T-helper 2 cell treated with Interferon-gamma antibody and Interleukin-4, amounts not matched to agents 5 μg/mL and 100 μg/mL, for 36 hours (primary cell): ENCODE measurements around the gene IER5.

Experiments used
- DNase-seq: peaks from one replicate; pipeline ENCODE4 v3.0.0; 2021; ENCODE audit warnings: low spot score
- H3K27ac Mint-ChIP-seq: one replicate; pipeline ENCODE4 v1.8.0; 2021; ENCODE audit warnings: mild to moderate bottlenecking, mixed read lengths
- H3K27me3 Mint-ChIP-seq: one replicate; pipeline ENCODE4 v1.8.0; 2021; ENCODE audit warnings: low read depth, mixed read lengths
- H3K36me3 Mint-ChIP-seq: one replicate; pipeline ENCODE4 v1.8.0; 2021; ENCODE audit warnings: low read depth, mixed read lengths
- H3K4me1 Mint-ChIP-seq: one replicate; pipeline ENCODE4 v1.8.0; 2021; ENCODE audit warnings: low read depth, mixed read lengths
- H3K4me3 Mint-ChIP-seq: one replicate; pipeline ENCODE4 v1.8.0; 2022; ENCODE audit warnings: mild to moderate bottlenecking, moderate library complexity, mixed read lengths
- H3K9me3 Mint-ChIP-seq: one replicate; pipeline ENCODE4 v1.8.0; 2021; ENCODE audit warnings: mixed read lengths

The IER5 gene

GRCh38 chr1:181084606-181084969, 3.9 kb upstream of the IER5 start:
- H3K4me3 Mint-ChIP-seq, result no peak overlapping the region

DNA sequence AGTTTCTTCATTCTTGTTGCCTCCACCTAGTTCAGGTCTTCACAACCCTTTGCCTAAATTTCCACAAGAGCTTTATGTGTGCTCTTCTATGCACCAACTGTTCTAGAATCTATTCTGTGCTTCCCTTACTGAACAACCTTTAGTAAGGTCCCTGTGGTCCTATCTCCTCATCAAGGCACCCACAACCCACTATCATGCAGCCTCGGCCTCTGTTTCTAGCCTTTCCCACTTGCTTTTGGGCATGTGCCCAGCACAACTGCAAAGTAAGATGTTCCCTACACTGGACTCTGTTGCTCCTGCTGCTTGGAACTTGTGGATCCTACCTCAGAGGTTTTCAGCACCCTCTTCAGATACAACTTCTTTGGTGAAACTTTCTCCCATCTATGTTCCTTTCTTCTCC, 2.4 kb upstream of the IER5 start:
- peaks cover 20% of the 10 kb centered on the region for H3K36me3 Mint-ChIP-seq
- no peak for DNase-seq
- peaks cover 2% of the 10 kb centered on the region for H3K27me3 Mint-ChIP-seq
- no peaks in the 10 kb centered on the region for H3K9me3 Mint-ChIP-seq
- no peak overlapping the region for H3K27ac Mint-ChIP-seq
- H3K4me3 Mint-ChIP-seq, result no peak overlapping the region
- H3K4me1 Mint-ChIP-seq, result peaks cover 31% of the 10 kb centered on the region

More at GRCh38 chr1:181084606-181084969, 3.9 kb upstream of the IER5 start:
- DNase-seq, result no peak
- H3K27me3 Mint-ChIP-seq, result peaks cover 2% of the 10 kb centered on the region
- H3K27ac Mint-ChIP-seq, result no peak overlapping the region
- H3K4me1 Mint-ChIP-seq, result peaks cover 36% of the 10 kb centered on the region
- H3K9me3 Mint-ChIP-seq, result no peaks in the 10 kb centered on the region
- H3K36me3 Mint-ChIP-seq, result peaks cover 5% of the 10 kb centered on the region

DNA sequence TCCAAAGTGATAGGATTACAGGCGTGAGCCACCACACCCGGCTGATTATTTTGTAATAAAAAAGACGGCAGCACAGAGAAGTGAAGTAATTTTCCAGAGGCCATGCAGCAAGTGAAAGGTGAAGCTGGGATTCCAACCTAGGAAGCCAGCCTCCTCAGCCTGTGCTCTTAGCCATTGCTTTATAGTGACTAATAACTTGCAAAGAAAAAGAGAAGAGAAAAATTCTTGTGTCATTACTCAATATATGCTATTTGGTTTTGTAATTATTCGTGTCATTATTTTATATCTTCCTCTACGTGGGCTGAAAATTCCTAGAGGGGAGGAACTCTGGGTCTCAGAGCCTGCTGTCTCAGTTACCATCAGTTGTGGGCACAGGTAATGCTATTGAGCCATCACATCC, 1.6 kb upstream of the IER5 start:
- Mint-ChIP-seq H3K36me3 (peaks cover 27% of the 10 kb centered on the region), H3K4me3 (peak overlapping the region; percentile 99), H3K9me3 (no peaks in the 10 kb centered on the region), H3K27ac (peak overlapping the region; percentile 98), H3K27me3 (peaks cover 2% of the 10 kb centered on the region), H3K4me1 (peaks cover 37% of the 10 kb centered on the region)
- DNase-seq, result no peak

GRCh38 chr1:181087400-181087901, 1.0 kb upstream of the IER5 start:
- DNase-seq, result peak; percentile 45
- peaks cover 40% of the 10 kb centered on the region for H3K4me1 Mint-ChIP-seq
- no peaks in the 10 kb centered on the region for H3K9me3 Mint-ChIP-seq
- H3K27ac Mint-ChIP-seq, result peak overlapping the region; percentile 98
- H3K27me3 Mint-ChIP-seq, result peaks cover 2% of the 10 kb centered on the region
- peak overlapping the region; percentile 99 for H3K4me3 Mint-ChIP-seq
- peaks cover 31% of the 10 kb centered on the region for H3K36me3 Mint-ChIP-seq

DNA sequence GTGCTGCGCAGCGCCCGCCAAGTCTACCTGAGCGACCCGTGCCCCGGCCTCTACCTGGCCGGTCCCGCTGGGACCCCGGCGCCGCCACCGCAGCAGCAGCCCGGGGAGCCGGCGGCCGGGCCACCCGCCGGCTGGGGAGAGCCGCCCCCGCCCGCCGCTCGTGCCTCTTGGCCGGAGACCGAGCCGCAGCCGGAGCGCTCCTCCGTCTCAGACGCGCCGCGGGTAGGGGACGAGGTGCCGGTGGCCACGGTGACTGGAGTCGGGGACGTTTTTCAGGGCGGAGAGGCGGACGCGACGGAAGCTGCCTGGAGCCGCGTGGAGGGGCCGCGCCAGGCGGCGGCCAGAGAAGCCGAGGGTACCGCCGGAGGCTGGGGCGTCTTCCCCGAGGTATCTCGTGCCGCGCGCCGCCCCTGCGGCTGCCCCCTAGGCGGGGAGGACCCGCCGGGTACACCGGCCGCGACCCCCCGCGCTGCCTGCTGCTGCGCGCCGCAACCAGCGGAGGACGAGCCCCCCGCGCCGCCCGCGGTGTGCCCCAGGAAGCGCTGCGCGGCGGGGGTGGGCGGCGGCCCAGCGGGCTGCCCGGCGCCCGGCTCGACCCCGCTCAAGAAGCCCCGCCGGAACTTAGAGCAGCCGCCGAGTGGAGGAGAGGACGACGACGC, 646 bp downstream of the IER5 start:
- H3K36me3 Mint-ChIP-seq, result peaks cover 40% of the 10 kb centered on the region
- peaks cover 2% of the 10 kb centered on the region for H3K27me3 Mint-ChIP-seq
- peak overlapping the region; percentile 99 for H3K27ac Mint-ChIP-seq
- peaks cover 45% of the 10 kb centered on the region for H3K4me1 Mint-ChIP-seq
- H3K4me3 Mint-ChIP-seq, result peak overlapping the region; percentile 100
- no peaks in the 10 kb centered on the region for H3K9me3 Mint-ChIP-seq
- DNase-seq, result no peak

DNA sequence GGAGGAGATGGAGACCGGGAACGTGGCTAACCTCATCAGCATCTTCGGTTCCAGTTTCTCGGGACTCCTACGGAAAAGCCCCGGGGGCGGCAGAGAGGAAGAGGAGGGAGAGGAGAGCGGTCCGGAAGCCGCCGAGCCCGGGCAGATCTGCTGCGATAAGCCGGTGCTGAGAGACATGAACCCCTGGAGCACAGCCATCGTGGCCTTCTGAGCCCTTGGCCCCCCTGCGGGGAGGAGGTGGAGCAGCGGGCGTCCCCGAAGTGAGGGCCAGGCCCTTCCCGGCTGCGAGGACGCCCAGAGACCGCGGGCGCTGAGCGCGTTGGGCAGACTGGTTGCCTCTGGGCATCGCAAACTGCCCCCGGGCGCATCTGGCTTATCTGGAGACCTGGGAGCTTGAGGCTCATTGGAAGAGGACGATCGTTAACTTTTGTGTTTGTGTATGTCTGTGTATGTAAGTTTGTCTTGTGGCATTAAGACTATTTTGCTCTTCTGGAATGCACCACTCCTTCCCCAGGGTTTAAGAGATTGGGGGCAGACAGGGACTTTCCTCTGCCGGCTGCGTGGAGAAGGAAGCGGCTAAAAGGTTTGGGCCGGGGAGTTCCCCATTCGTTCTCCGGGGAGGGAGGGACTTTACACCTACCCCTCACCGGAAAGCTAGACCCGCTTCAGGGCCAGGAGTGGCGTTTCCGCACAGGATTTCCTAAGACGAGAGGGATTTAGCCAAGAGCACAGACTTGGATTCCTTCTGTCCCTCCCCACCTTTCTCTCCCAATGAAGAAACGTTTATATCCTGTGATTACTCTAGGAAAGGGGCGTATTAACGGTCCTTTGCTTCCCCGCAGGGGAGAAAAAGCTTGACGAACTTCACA, 1.4 kb downstream of the IER5 start:
- peak overlapping the region; percentile 100 for H3K4me3 Mint-ChIP-seq
- H3K4me1 Mint-ChIP-seq, result peaks cover 43% of the 10 kb centered on the region
- DNase-seq, result peak; percentile 81
- peaks cover 45% of the 10 kb centered on the region for H3K36me3 Mint-ChIP-seq
- no peaks in the 10 kb centered on the region for H3K9me3 Mint-ChIP-seq
- peak overlapping the region; percentile 99 for H3K27ac Mint-ChIP-seq
- H3K27me3 Mint-ChIP-seq, result peaks cover 2% of the 10 kb centered on the region

- Mint-ChIP-seq H3K4me3 (peak overlapping the region; percentile 100), H3K9me3 (no peaks in the 10 kb centered on the region), H3K4me1 (peaks cover 44% of the 10 kb centered on the region), H3K27ac (peak overlapping the region; percentile 99), H3K27me3 (peaks cover 2% of the 10 kb centered on the region), H3K36me3 (peaks cover 49% of the 10 kb centered on the region)
- DNase-seq, result peak; percentile 59
Measured at GRCh38 chr1:181090641-181091126, 2.2 kb downstream of the IER5 start.

GRCh38 chr1:181091309-181092040, 3.0 kb downstream of the IER5 start:
- peak overlapping the region; percentile 99 for H3K27ac Mint-ChIP-seq
- DNase-seq, result no peak
- no peaks in the 10 kb centered on the region for H3K9me3 Mint-ChIP-seq
- peaks cover 45% of the 10 kb centered on the region for H3K4me1 Mint-ChIP-seq
- peak overlapping the region; percentile 100 for H3K4me3 Mint-ChIP-seq
- peaks cover 2% of the 10 kb centered on the region for H3K27me3 Mint-ChIP-seq
- peaks cover 50% of the 10 kb centered on the region for H3K36me3 Mint-ChIP-seq

DNA sequence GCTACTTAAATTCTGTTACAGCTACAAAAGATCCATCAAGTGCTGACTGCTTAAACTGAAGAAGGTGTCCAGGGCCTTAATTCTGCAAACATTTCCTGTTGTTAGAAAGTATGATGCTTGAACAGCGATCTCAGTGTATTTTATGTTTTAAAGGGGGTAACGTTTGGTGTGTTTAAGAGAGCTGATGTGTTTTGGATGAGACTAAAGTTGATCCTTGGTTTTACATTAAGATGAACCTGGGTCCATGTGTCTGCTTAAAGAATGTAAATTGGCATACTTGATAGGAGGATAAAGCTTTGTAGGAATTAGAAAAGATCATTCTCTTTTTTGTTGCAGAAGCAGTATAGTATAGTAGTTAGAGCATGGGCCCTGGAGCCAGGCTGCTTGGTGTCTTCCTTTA, 3.6 kb downstream of the IER5 start:
- Mint-ChIP-seq H3K36me3 (peaks cover 50% of the 10 kb centered on the region), H3K27ac (peak overlapping the region; percentile 13), H3K4me3 (peak overlapping the region; percentile 100), H3K9me3 (no peaks in the 10 kb centered on the region), H3K27me3 (peaks cover 2% of the 10 kb centered on the region), H3K4me1 (peaks cover 47% of the 10 kb centered on the region)
- DNase-seq, result no peak

- Mint-ChIP-seq H3K27me3 (peaks cover 2% of the 10 kb centered on the region), H3K36me3 (peaks cover 50% of the 10 kb centered on the region), H3K9me3 (no peaks in the 10 kb centered on the region), H3K4me1 (peaks cover 43% of the 10 kb centered on the region), H3K4me3 (peak overlapping the region; percentile 64), H3K27ac (no peak overlapping the region)
- DNase-seq, result no peak
Measured at GRCh38 chr1:181092883-181093458, 4.5 kb downstream of the IER5 start.

- H3K4me1 Mint-ChIP-seq, result peaks cover 56% of the 10 kb centered on the region
- no peak overlapping the region for H3K27ac Mint-ChIP-seq
- peaks cover 46% of the 10 kb centered on the region for H3K36me3 Mint-ChIP-seq
- no peaks in the 10 kb centered on the region for H3K9me3 Mint-ChIP-seq
- DNase-seq, result no peak
- no peak overlapping the region for H3K4me3 Mint-ChIP-seq
- H3K27me3 Mint-ChIP-seq, result no peaks in the 10 kb centered on the region
Measured at GRCh38 chr1:181094416-181095212, 6.1 kb downstream of the IER5 start.

GRCh38 chr1:181095260-181095659, 6.8 kb downstream of the IER5 start:
- Mint-ChIP-seq H3K36me3 (peaks cover 40% of the 10 kb centered on the region), H3K27ac (no peak overlapping the region), H3K4me3 (no peak overlapping the region), H3K4me1 (peaks cover 61% of the 10 kb centered on the region), H3K27me3 (no peaks in the 10 kb centered on the region), H3K9me3 (no peaks in the 10 kb centered on the region)
- DNase-seq, result no peak

DNA sequence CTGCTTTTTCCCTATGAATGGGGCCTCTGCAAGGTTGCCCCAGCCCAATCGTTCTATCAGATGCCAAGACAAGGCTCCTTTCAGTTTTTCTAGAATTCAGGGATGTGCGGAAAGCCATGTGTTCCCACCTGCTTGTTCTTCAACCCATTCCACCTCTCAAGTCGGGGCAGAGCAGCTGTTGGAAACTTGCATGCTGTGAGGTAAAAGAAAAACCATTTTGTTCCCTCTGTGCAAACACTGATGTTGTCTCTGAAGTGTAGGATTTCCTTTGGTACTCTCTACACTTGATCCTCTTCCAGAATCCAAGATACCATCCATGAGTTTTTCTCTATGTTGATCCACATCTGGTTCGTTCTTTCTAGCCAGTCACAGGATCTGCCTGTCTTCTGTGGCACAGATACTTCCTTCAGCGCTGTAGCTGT, 7.3 kb downstream of the IER5 start:
- H3K27ac Mint-ChIP-seq, result no peak overlapping the region
- DNase-seq, result no peak
- no peaks in the 10 kb centered on the region for H3K27me3 Mint-ChIP-seq
- no peaks in the 10 kb centered on the region for H3K9me3 Mint-ChIP-seq
- H3K4me3 Mint-ChIP-seq, result no peak overlapping the region
- H3K4me1 Mint-ChIP-seq, result peaks cover 65% of the 10 kb centered on the region
- peaks cover 34% of the 10 kb centered on the region for H3K36me3 Mint-ChIP-seq
